Esophagus (tissue), 2 donors: Measurements from ENCODE around the gene IGLL1. TPM values are rescaled to one million over a fixed set of nuclear protein-coding genes. Genes with fewer than 3 reads are reported as not detected.

Experiments used
- H3K27ac ChIP-seq, 2 donors: one replicate each; pipeline ENCODE4 v1.5.1; 2013; ENCODE audit warnings: low read depth in 2 of 2, mild to moderate bottlenecking in 2 of 2, inconsistent platforms in 1 of 2, low read length in 1 of 2, moderate library complexity in 1 of 2
- H3K27me3 ChIP-seq, 2 donors: one replicate each; pipeline ENCODE4 v1.6.1; 2013; ENCODE audit warnings: low read length in 2 of 2, control low read depth in 1 of 2, mild to moderate bottlenecking in 1 of 2; ENCODE audit not compliant: insufficient read depth in 2 of 2, control insufficient read depth in 1 of 2
- H3K36me3 ChIP-seq, 2 donors: one replicate each; pipeline ENCODE4 v1.6.1; 2013; ENCODE audit warnings: low read length in 1 of 2; ENCODE audit not compliant: control insufficient read depth in 2 of 2, insufficient read depth in 2 of 2
- H3K4me1 ChIP-seq, 2 donors: one replicate each; pipeline ENCODE4 v1.6.1; 2013; ENCODE audit warnings: low read length in 1 of 2; ENCODE audit not compliant: control insufficient read depth in 2 of 2, insufficient read depth in 2 of 2
- H3K4me3 ChIP-seq, 2 donors: one replicate each; pipeline ENCODE4 v1.5.1; 2013; ENCODE audit warnings: low read length in 2 of 2, mild to moderate bottlenecking in 2 of 2, low read depth in 1 of 2, moderate library complexity in 1 of 2
- H3K9me3 ChIP-seq, 2 donors: one replicate each; pipeline ENCODE4 v1.6.1; 2013; ENCODE audit warnings: mild to moderate bottlenecking in 2 of 2, low read depth in 1 of 2, low read length in 1 of 2, moderate library complexity in 1 of 2; ENCODE audit not compliant: control insufficient read depth in 2 of 2, insufficient read depth in 1 of 2
- WGBS, 2 donors: extraction: QIAGEN DNeasy Blood & Tissue Kit; methylation state at CpG; one replicate each; pipeline ENCODE4 v1.1.7; 2013; 5-methylcytosine and 5-hydroxymethylcytosine counted together
- polyA plus RNA-seq, 2 donors: library from polyadenylated mRNA; stranded (reverse); fragments of 200-250 nt; gene quantifications; one replicate each; pipeline ENCODE4 v1.2.3, GENCODE V29; 2013
- donor health status: healthy with polysubstance abuse.
- donor health status: Bipolar disorder and iron deficiency.

IGLL1 gene
- polyA plus RNA-seq, 2 donors, result not detected

DNA sequence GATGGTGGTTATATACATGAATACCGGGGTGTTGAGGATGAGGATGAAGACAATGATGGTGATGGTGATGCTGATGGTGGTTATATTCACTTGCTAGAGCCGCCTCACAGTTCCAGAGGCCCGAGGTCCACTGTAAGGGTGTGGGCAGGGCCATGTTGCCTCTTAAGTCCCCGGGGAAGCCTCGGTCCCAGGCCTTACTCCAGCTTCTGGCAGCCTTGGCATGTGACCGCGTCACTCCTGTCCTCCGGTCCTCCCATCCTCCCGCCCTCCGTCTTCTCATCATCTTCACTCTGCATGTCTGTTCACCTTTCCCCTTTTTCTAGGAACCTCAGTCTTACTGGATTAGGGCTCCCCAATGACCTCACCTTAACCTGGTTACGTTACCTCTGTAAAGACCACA, 54.6 kb downstream of the IGLL1 start:
- Histone ChIP-seq H3K9me3 (no peaks in the 10 kb centered on the region), H3K4me3 (no peak overlapping the region), H3K4me1 (peaks cover 2 to 4% of the 10 kb centered on the region in 2 donors), H3K27me3 (no peaks in the 10 kb centered on the region), H3K27ac (no peak overlapping the region), H3K36me3 (no peaks in the 10 kb centered on the region)
- WGBS, 2 donors, result 86 to 87% methylated on average over 11 of the region's 11 CpGs

DNA sequence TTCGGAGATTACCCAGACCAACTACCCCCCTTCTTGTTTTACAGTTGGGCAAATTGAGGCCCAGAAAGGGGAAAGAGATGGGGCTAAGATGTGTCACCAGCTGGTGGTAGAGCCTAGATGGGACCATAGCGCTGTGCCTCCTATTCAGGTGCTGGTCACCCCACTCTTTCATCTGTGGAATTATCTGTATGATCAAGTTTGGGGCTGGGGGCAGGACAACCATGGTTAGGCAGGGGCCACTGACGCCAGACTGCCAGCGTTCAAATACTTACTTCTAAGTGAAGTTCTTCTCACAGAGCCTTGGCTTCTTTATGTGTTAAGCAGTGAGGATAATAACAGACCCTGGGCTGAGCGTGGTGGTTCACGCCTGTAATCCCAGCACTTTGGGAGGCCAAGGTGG, 55.9 kb downstream of the IGLL1 start:
- H3K27ac ChIP-seq, result no peak overlapping the region
- H3K36me3 ChIP-seq, result no peaks in the 10 kb centered on the region
- 95 to 99% methylated on average over 6 of the region's 6 CpGs for WGBS, 2 donors
- no peak overlapping the region for H3K4me3 ChIP-seq
- no peaks in the 10 kb centered on the region for H3K9me3 ChIP-seq
- H3K27me3 ChIP-seq, result no peaks in the 10 kb centered on the region
- peaks cover 2 to 4% of the 10 kb centered on the region in 2 donors for H3K4me1 ChIP-seq

DNA sequence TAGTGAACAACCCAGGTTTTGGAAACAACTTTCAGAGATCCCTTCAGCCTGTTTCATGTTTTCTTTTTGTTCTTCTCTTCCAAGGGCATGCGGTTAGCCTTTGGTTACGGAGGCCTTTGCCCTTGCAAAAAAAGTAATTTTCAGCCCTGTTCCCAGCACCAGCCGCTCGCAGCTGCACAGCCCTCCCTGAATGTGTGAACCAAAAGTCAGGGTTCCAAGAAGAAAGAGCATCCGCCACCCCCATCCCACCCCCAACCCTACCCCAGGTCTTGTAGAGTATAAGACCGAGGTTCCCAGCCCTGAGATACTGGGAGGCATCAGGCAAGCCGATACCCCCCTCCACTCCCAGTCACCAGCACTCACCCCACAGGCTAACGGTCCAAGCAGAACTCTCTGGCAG, 56.4 kb downstream of the IGLL1 start:
- H3K27me3 ChIP-seq, result peaks cover 0 to under 1% of the 10 kb centered on the region in 2 donors
- H3K4me3 ChIP-seq, result no peak overlapping the region
- 84 to 92% methylated on average over 8 of the region's 8 CpGs for WGBS, 2 donors
- no peaks in the 10 kb centered on the region for H3K36me3 ChIP-seq
- peaks cover 2 to 4% of the 10 kb centered on the region in 2 donors for H3K4me1 ChIP-seq
- H3K9me3 ChIP-seq, result no peaks in the 10 kb centered on the region
- H3K27ac ChIP-seq, result no peak overlapping the region

Other genes with a start within 250 kb of the IGLL1 start
- gene DRICH1, start 52.0 kb upstream of the IGLL1 start, polyA plus RNA-seq, result under 1 TPM; 0.15 to 0.57 TPM
- gene RGL4, start 110.7 kb upstream of the IGLL1 start, polyA plus RNA-seq, result under 1 TPM; 0.40 to 0.73 TPM
- under 1 TPM; 0.40 to 0.92 TPM for gene ZNF70, start 170.8 kb upstream of the IGLL1 start, polyA plus RNA-seq
- gene VPREB3, start 174.1 kb upstream of the IGLL1 start, polyA plus RNA-seq, result under 1 TPM; 0.45 to 0.98 TPM
- under 1 TPM in 1 of 2 donors, not detected in 1; 0.14 TPM for gene C22orf15, start 182.7 kb upstream of the IGLL1 start, polyA plus RNA-seq
- 100 to 1,000 TPM; 115 to 191 TPM for gene CHCHD10, start 187.7 kb upstream of the IGLL1 start, polyA plus RNA-seq
- under 1 TPM; 0.49 to 0.53 TPM for gene MMP11, start 192.6 kb upstream of the IGLL1 start, polyA plus RNA-seq
- 10 to 100 TPM; 32.1 to 51.6 TPM for gene SMARCB1, start 206.7 kb upstream of the IGLL1 start, polyA plus RNA-seq